ENCODE results near the gene TM7SF2.

- no peak for TF ChIP-seq POLR2A (IDR thresholded peaks at IDR 0.05)
- no peak for TF ChIP-seq CTCF (IDR thresholded peaks at IDR 0.05)
- no peak for TF ChIP-seq POLR2AphosphoS5 (IDR thresholded peaks at IDR 0.05)
These were observed 6.6 kb downstream of the TM7SF2 start for GRCh38 chr11:65118097-65118837.

All from gastroesophageal sphincter (tissue), 3 donors.